Thyroid gland (tissue), 4 donors: ENCODE results near the gene KPNA3. TPM values are rescaled to one million over a fixed set of nuclear protein-coding genes. Genes with fewer than 3 reads are reported as not detected.

Experiments used
- DNase-seq, 2 donors: peaks; one replicate each; pipeline ENCODE4 v3.0.0-alpha.2; 2019
- H3K27ac ChIP-seq, 3 donors: fragments of 200-600 bp; sonication (generic); 1 replicate in 2 of 3; 2 replicates in 1 of 3; pipeline ENCODE4 v1.5.1; 2016 to 2019; ENCODE audit warnings: mild to moderate bottlenecking in 1 of 3, moderate library complexity in 1 of 3
- H3K27me3 ChIP-seq: fragments of 200-600 bp; sonication (generic); one replicate; pipeline ENCODE4 v1.5.1; 2019
- H3K36me3 ChIP-seq, 2 donors: fragments of 200-600 bp; sonication (generic); one replicate each; pipeline ENCODE4 v1.5.1; 2016 to 2019
- H3K4me1 ChIP-seq, 2 donors: fragments of 200-600 bp; sonication (generic); one replicate each; pipeline ENCODE4 v1.5.1; 2017 to 2019
- H3K4me3 ChIP-seq, 3 donors: fragments of 200-600 bp; sonication (generic); replicated peaks in 1 of 3; 1 replicate in 2 of 3; 2 replicates in 1 of 3; pipeline ENCODE4 v1.5.1; 2016; ENCODE audit warnings: mild to moderate bottlenecking in 1 of 3
- H3K9me3 ChIP-seq: fragments of 200-600 bp; sonication (generic); one replicate; pipeline ENCODE4 v1.5.1; 2017
- CTCF ChIP-seq, 6 experiments: fragments of 200-600 bp in 3 of 6; fragments of 450-650 bp in 3 of 6; sonication (generic) in 3 of 6; IDR thresholded peaks; one replicate each; pipeline ENCODE4 v1.5.1; 2016 to 2019; ENCODE audit warnings: antibody characterized with exemption in 6 of 6, mild to moderate bottlenecking in 2 of 6, inconsistent platforms in 1 of 6, moderate library complexity in 1 of 6
- POLR2A ChIP-seq, 2 donors: fragments of 450-650 bp; IDR thresholded peaks; one replicate each; pipeline ENCODE4 v1.6.1; 2017; ENCODE audit warnings: antibody characterized with exemption in 2 of 2, mild to moderate bottlenecking in 2 of 2, moderate library complexity in 1 of 2
- WGBS, 2 donors: methylation state at CpG; one replicate each; pipeline ENCODE4 v1.1.5; 2017; 5-methylcytosine and 5-hydroxymethylcytosine counted together
- intact Hi-C: fragments of 100-400 bp; cut with DNase I; formaldehyde crosslinking; loops from one replicate; pipeline ENCODE4 v1.15.1; 2023
- total RNA-seq, 4 donors: library from RNA; depleted of rRNA; stranded (reverse); fragments of >200 nt; gene quantifications; one replicate each; pipeline ENCODE4 v1.2.3, GENCODE V29; 2016

Gene KPNA3
- total RNA-seq, 4 donors from 2014 or later, result 29.5 to 34.6 (median 32.1) TPM

- H3K4me1 ChIP-seq, result peaks cover 8 to 30% of the 10 kb centered on the region in 2 donors
- intact Hi-C loops, result loop anchor here (5.0 kb wide), 1 partner anchor 98 kb away; the partner anchor contains the start of gene EBPL
- no peak for TF ChIP-seq POLR2A (IDR thresholded peaks at IDR 0.05)
- no peak for TF ChIP-seq CTCF (IDR thresholded peaks at IDR 0.05)
- H3K9me3 ChIP-seq, result no peaks in the 10 kb centered on the region
- H3K4me3 ChIP-seq, result no peak overlapping the region
- no peak overlapping the region for H3K27ac ChIP-seq
- no peaks in the 10 kb centered on the region for H3K36me3 ChIP-seq
- no peak for DNase-seq
- no peaks in the 10 kb centered on the region for H3K27me3 ChIP-seq
- 97 to 98% methylated on average over 8 of the region's 8 CpGs for WGBS, 2 donors
Observed at GRCh38 chr13:49789968-49790367, 2.5 kb downstream of the KPNA3 start.

DNA sequence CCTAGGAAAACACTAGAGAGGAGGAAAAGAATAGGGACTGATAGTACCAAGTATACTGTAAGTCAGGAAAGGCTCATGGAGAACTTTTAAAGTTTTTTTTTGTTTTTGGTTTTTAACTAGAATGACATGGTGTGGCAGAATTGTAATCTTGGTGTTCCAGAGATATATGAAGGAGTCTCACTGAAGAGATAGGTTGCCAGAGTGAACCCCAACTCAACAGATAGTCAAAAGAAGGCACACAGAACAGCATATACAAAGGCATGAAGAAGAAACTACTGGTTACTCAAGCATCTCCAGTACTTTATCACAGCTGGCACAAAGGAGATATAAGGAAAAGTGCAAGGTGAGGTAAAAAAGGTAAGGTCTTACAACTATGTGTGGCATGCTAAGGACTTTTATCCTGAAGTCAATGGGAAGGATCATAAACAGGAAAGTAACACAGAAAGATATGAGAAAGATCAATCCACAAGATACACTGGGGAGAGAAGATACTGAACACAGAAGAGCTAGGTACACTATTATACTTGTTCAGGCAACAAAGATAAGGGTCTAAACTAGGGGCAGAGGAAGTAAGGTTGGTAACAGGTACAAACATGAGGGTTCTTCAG lies 6.0 kb downstream of the KPNA3 start:
- TF ChIP-seq POLR2A (IDR thresholded peaks at IDR 0.05) (no peak), CTCF (IDR thresholded peaks at IDR 0.05) (no peak)
- peaks cover 8 to 39% of the 10 kb centered on the region in 2 donors for H3K4me1 ChIP-seq
- DNase-seq, result no peak
- H3K36me3 ChIP-seq, result no peaks in the 10 kb centered on the region
- H3K4me3 ChIP-seq, result no peak overlapping the region
- H3K27ac ChIP-seq, result no peak overlapping the region
- intact Hi-C loops, result no loop called here
- no peaks in the 10 kb centered on the region for H3K27me3 ChIP-seq
- H3K9me3 ChIP-seq, result no peaks in the 10 kb centered on the region

DNA sequence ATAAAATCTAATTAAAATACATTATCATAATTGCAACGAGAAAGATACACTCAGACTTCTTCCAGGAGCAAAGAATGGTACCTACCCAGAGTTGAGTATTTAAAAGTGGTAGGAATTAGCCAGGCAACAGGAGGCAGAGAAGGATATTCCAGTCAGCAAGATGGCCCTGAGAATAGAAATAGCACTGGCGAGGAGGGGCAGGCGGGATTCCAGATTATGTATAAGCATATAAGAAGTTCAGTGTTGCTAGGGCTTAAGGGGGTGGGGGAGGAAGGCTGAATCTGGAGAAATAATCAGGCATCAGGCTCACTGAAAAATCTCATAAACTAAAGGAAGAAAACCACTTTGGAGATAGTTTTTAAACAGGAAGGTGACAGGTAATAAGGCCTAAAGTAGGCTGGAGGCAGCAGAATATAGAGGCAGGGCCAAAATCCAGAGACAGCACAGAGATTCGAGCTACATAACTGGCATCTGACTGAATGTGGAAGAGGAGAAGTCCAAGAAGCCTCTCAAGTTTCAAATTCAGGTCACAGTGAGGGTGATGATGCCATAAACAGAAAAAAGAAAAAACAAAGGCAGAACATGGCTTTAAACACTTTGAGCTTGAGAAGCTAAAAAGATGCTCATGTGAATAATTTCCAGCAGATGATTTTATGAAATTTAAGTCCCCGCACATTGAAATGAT lies 7.5 kb downstream of the KPNA3 start:
- 88 to 91% methylated on average over 5 of the region's 5 CpGs for WGBS, 2 donors
- no peak overlapping the region for H3K4me3 ChIP-seq
- no peak overlapping the region for H3K27ac ChIP-seq
- intact Hi-C loops, result no loop called here
- H3K4me1 ChIP-seq, result peaks cover 0 to 33% of the 10 kb centered on the region in 2 donors
- DNase-seq, result no peak
- H3K36me3 ChIP-seq, result no peaks in the 10 kb centered on the region
- no peaks in the 10 kb centered on the region for H3K27me3 ChIP-seq
- H3K9me3 ChIP-seq, result no peaks in the 10 kb centered on the region
- no peak for TF ChIP-seq POLR2A (IDR thresholded peaks at IDR 0.05)
- no peak for TF ChIP-seq CTCF (IDR thresholded peaks at IDR 0.05)

- no peak overlapping the region for H3K27ac ChIP-seq
- H3K4me1 ChIP-seq, result peaks cover 0 to 27% of the 10 kb centered on the region in 2 donors
- intact Hi-C loops, result no loop called here
- no peaks in the 10 kb centered on the region for H3K27me3 ChIP-seq
- WGBS, 2 donors, result 96 to 99% methylated on average over 4 of the region's 4 CpGs
- no peak for DNase-seq
- H3K4me3 ChIP-seq, result no peak overlapping the region
- TF ChIP-seq CTCF (IDR thresholded peaks at IDR 0.05) (no peak), POLR2A (IDR thresholded peaks at IDR 0.05) (no peak)
- no peaks in the 10 kb centered on the region for H3K9me3 ChIP-seq
- no peaks in the 10 kb centered on the region for H3K36me3 ChIP-seq
Observed at GRCh38 chr13:49783865-49784264, 8.6 kb downstream of the KPNA3 start.

DNA sequence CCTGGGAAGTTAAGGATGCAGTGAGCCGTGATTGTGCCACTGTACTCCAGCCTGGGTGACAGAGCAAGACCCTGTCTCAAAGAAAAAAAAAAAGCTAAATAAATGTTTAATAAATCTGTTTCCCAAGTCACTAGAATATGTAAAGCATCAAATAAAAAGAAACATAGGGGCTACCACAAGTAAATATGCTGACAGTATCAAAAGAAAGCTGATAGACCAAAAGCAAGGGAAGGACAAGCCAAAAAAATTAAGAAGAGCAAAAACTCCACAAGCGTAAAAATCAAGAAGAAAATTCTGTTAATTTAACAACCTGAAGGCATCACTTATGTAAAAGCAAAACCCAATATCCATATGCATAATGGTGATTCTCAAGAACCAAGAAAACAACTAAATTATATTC lies 9.7 kb downstream of the KPNA3 start:
- Histone ChIP-seq H3K36me3 (no peaks in the 10 kb centered on the region), H3K4me3 (no peak overlapping the region), H3K4me1 (peaks cover 0 to 27% of the 10 kb centered on the region in 2 donors), H3K27ac (no peak overlapping the region), H3K9me3 (no peaks in the 10 kb centered on the region), H3K27me3 (no peaks in the 10 kb centered on the region)
- TF ChIP-seq POLR2A (IDR thresholded peaks at IDR 0.05), result no peak
- TF ChIP-seq CTCF (IDR thresholded peaks at IDR 0.05), result no peak
- intact Hi-C loops, result no loop called here
- WGBS, 2 donors, result 68 to 74% methylated on average over 2 of the region's 2 CpGs
- DNase-seq, result no peak
